SK-N-MC (cell line): ENCODE results near the gene C5orf46.

Source experiments
- EZH2 ChIP-seq: fragments of 200-600 bp; sonication (generic); IDR thresholded peaks from one replicate; pipeline ENCODE4 v1.6.1; 2017; ENCODE audit warnings: antibody characterized with exemption
- POLR2AphosphoS5 ChIP-seq: IDR thresholded peaks from 2 replicates; pipeline ENCODE4 v1.6.1; 2012; ENCODE audit warnings: mild to moderate bottlenecking, low read depth, low read length, borderline replicate concordance

- TF ChIP-seq EZH2 (no peak), POLR2AphosphoS5 (no peak)
Measured at GRCh38 chr5:147858565-147858964, 47.8 kb downstream of the C5orf46 start.
